H1 (cell line): ENCODE data around the gene PLEKHG3. TPM values are rescaled to one million over a fixed set of nuclear protein-coding genes. Genes with fewer than 3 reads are reported as not detected.

Experiments
- CTCF ChIA-PET: fragments of 300-600 bp; sonication (Branson Sonifier 250); formaldehyde crosslinking; loops from one replicate; lab custom pipeline; 2021; ENCODE audit not compliant: partially characterized antibody; lab: Charles Lee
- POLR2A ChIA-PET: fragments of 300-600 bp; sonication (Branson Sonifier 250); formaldehyde crosslinking; loops from one replicate; lab custom pipeline; 2021; ENCODE audit warnings: inconsistent platforms; ENCODE audit not compliant: partially characterized antibody; lab: Charles Lee
- DNase-seq, 2 experiments: peaks; one replicate each; pipeline versions ENCODE4 v3.0.0 to v3.0.0-alpha.2; 2010 to 2022; ENCODE audit warnings: low spot score in 2 of 2, low read depth in 1 of 2, mixed read lengths in 1 of 2
- FAIRE-seq: peaks from 2 replicates; lab custom pipeline; 2011; peaks lifted over from hg19 to GRCh38; lab: Jason Lieb, UNC
- H2AFZ ChIP-seq: 2 replicates; pipeline ENCODE4 v1.8.1; 2012; ENCODE audit warnings: low read length, inconsistent platforms
- H2AK5ac ChIP-seq: 2 replicates; pipeline ENCODE4 v1.6.1; 2013; ENCODE audit warnings: low read depth, low read length
- H2BK120ac ChIP-seq: replicated peaks from 2 replicates; pipeline ENCODE3; 2013; ENCODE audit warnings: low read depth, low read length, inconsistent platforms
- H2BK12ac ChIP-seq: 2 replicates; pipeline ENCODE4 v1.6.1; 2013; ENCODE audit warnings: low read depth, low read length
- H2BK15ac ChIP-seq: 2 replicates; pipeline ENCODE4 v1.6.1; 2013; ENCODE audit warnings: low read length
- H2BK20ac ChIP-seq: 2 replicates; pipeline ENCODE4 v1.6.1; 2013; ENCODE audit warnings: low read length
- H2BK5ac ChIP-seq: 2 replicates; pipeline ENCODE4 v1.6.1; 2013; ENCODE audit warnings: low read depth, low read length
- H3K14ac ChIP-seq: 2 replicates; pipeline ENCODE4 v1.6.1; 2013; ENCODE audit warnings: inconsistent platforms; ENCODE audit not compliant: insufficient read length
- H3K18ac ChIP-seq: 2 replicates; pipeline ENCODE4 v1.6.1; 2013; ENCODE audit warnings: low read length; ENCODE audit errors: extremely low read depth
- H3K23ac ChIP-seq: 2 replicates; pipeline ENCODE4 v1.6.1; 2013; ENCODE audit warnings: inconsistent platforms; ENCODE audit not compliant: insufficient read length
- H3K23me2 ChIP-seq: 2 replicates; pipeline ENCODE4 v1.6.1; 2013; ENCODE audit warnings: low read depth, low read length
- H3K27ac ChIP-seq: 2 replicates; pipeline ENCODE4 v1.6.1; 2011; ENCODE audit warnings: low read depth, low read length, inconsistent platforms
- H3K27me3 ChIP-seq, 4 experiments: replicated peaks in 1 of 4; 1 replicate in 1 of 4; 2 replicates in 3 of 4; pipeline versions ENCODE4 v1.6.1 to v1.8.1; 2011 to 2013; ENCODE audit warnings: low read length in 3 of 4, mild to moderate bottlenecking in 3 of 4, inconsistent platforms in 2 of 4, mixed read lengths in 2 of 4, moderate library complexity in 1 of 4; ENCODE audit not compliant: control insufficient read depth in 3 of 4, insufficient read depth in 3 of 4; ENCODE audit errors: extremely low read depth in 1 of 4
- H3K36me3 ChIP-seq, 4 experiments: 2 replicates each; pipeline versions ENCODE4 v1.6.1 to v1.8.1; 2011 to 2013; ENCODE audit warnings: mild to moderate bottlenecking in 4 of 4, low read length in 3 of 4, moderate library complexity in 2 of 4, control low read depth in 1 of 4, inconsistent platforms in 1 of 4; ENCODE audit not compliant: insufficient read depth in 4 of 4, control insufficient read depth in 2 of 4
- H3K4ac ChIP-seq: replicated peaks from 2 replicates; pipeline ENCODE3; 2013; ENCODE audit warnings: low read length, low read depth, mixed read lengths, inconsistent platforms; ENCODE audit not compliant: insufficient read length
- H3K4me1 ChIP-seq, 4 experiments: replicated peaks in 1 of 4; 1 replicate in 1 of 4; 2 replicates in 3 of 4; pipeline versions ENCODE4 v1.6.1 to v1.8.1; 2011 to 2013; ENCODE audit warnings: low read length in 3 of 4, inconsistent platforms in 2 of 4, mixed read lengths in 1 of 4; ENCODE audit not compliant: insufficient read depth in 4 of 4, control insufficient read depth in 3 of 4
- H3K4me2 ChIP-seq, 2 experiments: 2 replicates each; pipeline versions ENCODE4 v1.6.1 to v1.8.1; 2011 to 2013; ENCODE audit warnings: low read depth in 2 of 2, low read length in 2 of 2, control low read depth in 1 of 2, inconsistent platforms in 1 of 2, mild to moderate bottlenecking in 1 of 2; ENCODE audit not compliant: insufficient read depth in 1 of 2
- H3K4me3 ChIP-seq, 4 experiments: fragments of 200-600, 300-600 bp in 1 of 4; sonication (generic), shearing (Covaris generic), sonication (Bioruptor Twin) in 1 of 4; 2 replicates each; pipeline versions ENCODE4 v1.5.1 to v1.8.1; 2011 to 2016; ENCODE audit warnings: low read length in 4 of 4, low read depth in 3 of 4, control low read depth in 2 of 4, inconsistent platforms in 2 of 4, mild to moderate bottlenecking in 2 of 4, mixed read lengths in 1 of 4, moderate library complexity in 1 of 4; ENCODE audit not compliant: insufficient read depth in 2 of 4; ENCODE audit errors: extremely low read depth in 1 of 4
- H3K56ac ChIP-seq: replicated peaks from 2 replicates; pipeline ENCODE3; 2013; ENCODE audit warnings: low read depth, mild to moderate bottlenecking, mixed read lengths, low read length, inconsistent platforms; ENCODE audit not compliant: insufficient read length
- H3K79me1 ChIP-seq: 2 replicates; pipeline ENCODE4 v1.6.1; 2013; ENCODE audit warnings: low read depth, low read length, control low read depth
- H3K79me2 ChIP-seq, 2 experiments: 2 replicates each; pipeline versions ENCODE4 v1.6.1 to v1.8.1; 2012 to 2013; ENCODE audit warnings: low read length in 2 of 2, mild to moderate bottlenecking in 2 of 2, inconsistent platforms in 1 of 2; ENCODE audit not compliant: insufficient read depth in 2 of 2, control insufficient read depth in 1 of 2
- H3K9ac ChIP-seq, 4 experiments: replicated peaks in 1 of 4; 1 replicate in 1 of 4; 2 replicates in 3 of 4; pipeline versions ENCODE4 v1.6.1 to v1.8.1; 2011 to 2013; ENCODE audit warnings: low read depth in 3 of 4, low read length in 3 of 4, control low read depth in 2 of 4, mild to moderate bottlenecking in 2 of 4, moderate library complexity in 2 of 4, inconsistent platforms in 1 of 4; ENCODE audit errors: extremely low read depth in 1 of 4
- H3K9me3 ChIP-seq, 2 experiments: 2 replicates each; pipeline versions ENCODE4 v1.6.1 to v1.8.1; 2012 to 2013; ENCODE audit warnings: mild to moderate bottlenecking in 2 of 2, moderate library complexity in 2 of 2, control low read depth in 1 of 2, inconsistent platforms in 1 of 2, low read depth in 1 of 2, low read length in 1 of 2, mixed read lengths in 1 of 2; ENCODE audit not compliant: insufficient read depth in 2 of 2
- H4K20me1 ChIP-seq, 2 experiments: replicated peaks in 1 of 2; 2 replicates each; pipeline versions ENCODE3 to v1.8.1; 2011 to 2013; ENCODE audit warnings: inconsistent platforms in 2 of 2, low read length in 2 of 2, mild to moderate bottlenecking in 1 of 2; ENCODE audit not compliant: insufficient read depth in 2 of 2, control insufficient read depth in 1 of 2
- H4K5ac ChIP-seq: 2 replicates; pipeline ENCODE4 v1.6.1; 2013; ENCODE audit warnings: low read length, low read depth, mixed read lengths, inconsistent platforms; ENCODE audit not compliant: insufficient read length
- H4K8ac ChIP-seq: 2 replicates; pipeline ENCODE4 v1.8.0; 2013; ENCODE audit warnings: mild to moderate bottlenecking, moderate library complexity, low read length, inconsistent platforms; ENCODE audit not compliant: insufficient read depth; ENCODE audit errors: extremely low read depth
- H4K91ac ChIP-seq: replicated peaks from 2 replicates; pipeline ENCODE3; 2013; ENCODE audit warnings: low read length, mixed read lengths, inconsistent platforms; ENCODE audit not compliant: insufficient read length
- JUN ChIP-seq: IDR thresholded peaks from 2 replicates; pipeline ENCODE4 v1.6.1; 2011; ENCODE audit warnings: low read depth, mild to moderate bottlenecking, improper control_type of control experiment, low read length
- MAX ChIP-seq: IDR thresholded peaks from 2 replicates; pipeline ENCODE4 v1.6.1; 2012; ENCODE audit warnings: inconsistent platforms
- SP1 ChIP-seq: IDR thresholded peaks from 2 replicates; pipeline ENCODE4 v1.6.1; 2011; ENCODE audit warnings: low read depth, low read length
- SP4 ChIP-seq: IDR thresholded peaks from 2 replicates; pipeline ENCODE4 v1.6.1; 2012; ENCODE audit warnings: low read length, inconsistent platforms
- WGBS, 2 experiments: shearing (Covaris generic) in 1 of 2; methylation state at CpG; one replicate each; pipeline versions ENCODE4 v1.1.6 to v1.1.7; 2013 to 2015; ENCODE audit warnings: low lambda C conversion rate in 2 of 2, mixed read lengths in 2 of 2, inconsistent platforms in 1 of 2, low coverage in 1 of 2, missing lambda C conversion rate in 1 of 2; ENCODE audit not compliant: insufficient replicate concordance in 2 of 2, insufficient coverage in 1 of 2, insufficient read length in 1 of 2; ENCODE audit errors: extremely low coverage in 1 of 2, missing lambda C conversion rate in 1 of 2; 5-methylcytosine and 5-hydroxymethylcytosine counted together
- polyA plus RNA-seq, 7 experiments: library from polyadenylated mRNA; depleted of rRNA in 3 of 7; stranded (reverse) in 5 of 7; unstranded in 2 of 7; fragments of >200 nt in 5 of 7; fragments of 200-250 nt in 2 of 7; gene quantifications; 1 replicate in 5 of 7; 2 replicates in 1 of 7; 4 replicates in 1 of 7; pipeline versions ENCODE4 v1.2.1 to v1.2.3, GENCODE V29; 2011 to 2013; ENCODE audit warnings: missing spikeins in 2 of 7, mixed read lengths in 2 of 7
- total RNA-seq: library from RNA; stranded (reverse); fragmentation: NEBNext Ultra II Directional; extraction: Animal tissue kit (Norgen Biotek cat#: 25700); gene quantifications from 2 replicates; pipeline ENCODE4 v1.2.1, GENCODE V29; 2021

PLEKHG3 gene
- total and polyA plus RNA-seq, 2 of the 8 experiments (the other 6 are each of a cell fraction or from before 2014, with no cell fraction given) = 43.4 to 90.6 TPM

GRCh38 chr14:64787619-64788018 lies 83.4 kb downstream of the PLEKHG3 start:
- Histone ChIP-seq H3K27me3 (no peaks in the 10 kb centered on the region), H3K4ac (no peak overlapping the region), H3K4me1 (peaks cover 0 to 10% (median 1%) of the 10 kb centered on the region in 4 experiments; a peak in 1 of 7 replicates), H4K5ac (no peak overlapping the region), H2BK15ac (no peak overlapping the region), H2AFZ (no peak overlapping the region), H3K18ac (no peak overlapping the region), H3K27ac (no peak overlapping the region), H3K23ac (no peak overlapping the region), H3K56ac (no peak overlapping the region), H4K20me1 (no peaks in the 10 kb centered on the region), H2BK120ac (no peak overlapping the region), H3K4me3 (no peak overlapping the region), H2BK20ac (no peak overlapping the region), H3K4me2 (no peak overlapping the region), H3K9me3 (no peaks in the 10 kb centered on the region), H3K36me3 (no peaks in the 10 kb centered on the region), H2BK5ac (no peak overlapping the region), H3K79me2 (no peaks in the 10 kb centered on the region), H3K79me1 (no peaks in the 10 kb centered on the region), H3K23me2 (no peaks in the 10 kb centered on the region), H2BK12ac (no peak overlapping the region), H4K8ac (no peak overlapping the region), H3K9ac (no peak overlapping the region), H2AK5ac (no peak overlapping the region), H4K91ac (no peak overlapping the region), H3K14ac (no peak overlapping the region)
- FAIRE-seq (no peak), DNase-seq (no peak)
- ChIA-PET CTCF (interaction anchor here (1.6 to 7.2 kb wide), 3 partner anchors 13 to 23 kb away, joined by 4 to 49 read pairs (median 20); no protein-coding TSS in a partner anchor), POLR2A (no interaction called here)
- WGBS, 2 experiments = 92% methylated on average over 6 of the region's 6 CpGs; no CpG with 5 or more reads in 1 of the 2 experiments
- TF ChIP-seq MAX (no peak), JUN (no peak), SP4 (no peak), SP1 (no peak)
